Measurements from ENCODE around the gene SETMAR.

Gene SETMAR

GRCh38 chr3:4351164-4351855, 48.1 kb downstream of the SETMAR start:
- peak; percentile 18 for DNase-seq (ENCODE audit: low spot score)

- no peak for DNase-seq (ENCODE audit: low spot score)
Observed at GRCh38 chr3:4351872-4352271, 48.7 kb downstream of the SETMAR start.

GRCh38 chr3:4355401-4356219, 52.4 kb downstream of the SETMAR start:
- DNase-seq (ENCODE audit: low spot score): no peak

- no peak for DNase-seq (ENCODE audit: low spot score)
Observed at GRCh38 chr3:4356220-4356540, 53.0 kb downstream of the SETMAR start.

- DNase-seq (ENCODE audit: low spot score): no peak
Observed at GRCh38 chr3:4356546-4357410, 53.6 kb downstream of the SETMAR start.

GRCh38 chr3:4358273-4358672, 55.1 kb downstream of the SETMAR start:
- DNase-seq (ENCODE audit: low spot score): peak; percentile 32

- no peak for DNase-seq (ENCODE audit: low spot score)
Observed at GRCh38 chr3:4359805-4360502, 56.8 kb downstream of the SETMAR start.

GRCh38 chr3:4360817-4361216, 57.6 kb downstream of the SETMAR start:
- no peak for DNase-seq (ENCODE audit: low spot score)

- DNase-seq (ENCODE audit: low spot score): no peak
Observed at GRCh38 chr3:4362523-4362922, 59.4 kb downstream of the SETMAR start.
